KOPT-K1 (cell line): ENCODE data around the gene CFAP20DC.
"Not testable (repeated sequence)": the region's sequence is repeated elsewhere in the genome, so short reads cannot be mapped to it uniquely, and the experiment has no call there.

Source experiments
- H3K27ac ChIP-seq: fragments of 200-600 bp; sonication (generic); 2 replicates; pipeline ENCODE4 v1.5.1; 2016; ENCODE audit warnings: antibody characterized with exemption, mild to moderate bottlenecking, low read depth, low read length; ENCODE audit not compliant: poor library complexity, severe bottlenecking
- H3K36me3 ChIP-seq: fragments of 200-600 bp; sonication (generic); 2 replicates; pipeline ENCODE4 v1.5.1; 2017; ENCODE audit warnings: antibody characterized with exemption, mild to moderate bottlenecking, low read length, moderate library complexity; ENCODE audit not compliant: insufficient read depth
- H3K9me3 ChIP-seq: fragments of 200-600 bp; sonication (generic); 2 replicates; pipeline ENCODE4 v1.5.1; 2017; ENCODE audit warnings: antibody characterized with exemption, low read length, mild to moderate bottlenecking; ENCODE audit not compliant: insufficient read depth, poor library complexity, severe bottlenecking

Gene CFAP20DC

GRCh38 chr3:58708983-58709382 lies 340.8 kb downstream of the CFAP20DC start:
- not testable (repeated sequence) for H3K9me3 ChIP-seq, H3K27ac ChIP-seq, H3K36me3 ChIP-seq

- Histone ChIP-seq H3K9me3 (no peaks in the 10 kb centered on the region), H3K36me3 (no peaks in the 10 kb centered on the region), H3K27ac (no peak overlapping the region)
Observed at GRCh38 chr3:58708116-58708791, 341.6 kb downstream of the CFAP20DC start.

GRCh38 chr3:58707390-58707930 lies 342.4 kb downstream of the CFAP20DC start:
- H3K36me3 ChIP-seq = no peaks in the 10 kb centered on the region
- H3K27ac ChIP-seq = no peak overlapping the region
- no peaks in the 10 kb centered on the region for H3K9me3 ChIP-seq

- H3K9me3 ChIP-seq = no peaks in the 10 kb centered on the region
- H3K36me3 ChIP-seq = no peaks in the 10 kb centered on the region
- no peak overlapping the region for H3K27ac ChIP-seq
Observed at GRCh38 chr3:58706395-58707167, 343.2 kb downstream of the CFAP20DC start.

- no peaks in the 10 kb centered on the region for H3K9me3 ChIP-seq
- H3K27ac ChIP-seq = no peak overlapping the region
- H3K36me3 ChIP-seq = no peaks in the 10 kb centered on the region
Observed at GRCh38 chr3:58704745-58705144, 345.1 kb downstream of the CFAP20DC start.

- H3K36me3 ChIP-seq, H3K9me3 ChIP-seq, H3K27ac ChIP-seq: not testable (repeated sequence)
Observed at GRCh38 chr3:58704304-58704703, 345.5 kb downstream of the CFAP20DC start.

- no peaks in the 10 kb centered on the region for H3K36me3 ChIP-seq
- no peaks in the 10 kb centered on the region for H3K9me3 ChIP-seq
- no peak overlapping the region for H3K27ac ChIP-seq
Observed at GRCh38 chr3:58698246-58698645, 351.6 kb downstream of the CFAP20DC start.

GRCh38 chr3:58697561-58697960 lies 352.3 kb downstream of the CFAP20DC start:
- no peak overlapping the region for H3K27ac ChIP-seq
- peaks cover 4% of the 10 kb centered on the region for H3K9me3 ChIP-seq
- H3K36me3 ChIP-seq = no peaks in the 10 kb centered on the region

GRCh38 chr3:58696813-58697212 lies 353.0 kb downstream of the CFAP20DC start:
- not testable (repeated sequence) for H3K36me3 ChIP-seq, H3K9me3 ChIP-seq, H3K27ac ChIP-seq

GRCh38 chr3:58696093-58696492 lies 353.7 kb downstream of the CFAP20DC start:
- peaks cover 16% of the 10 kb centered on the region for H3K9me3 ChIP-seq
- no peak overlapping the region for H3K27ac ChIP-seq
- H3K36me3 ChIP-seq = no peaks in the 10 kb centered on the region

- H3K36me3 ChIP-seq, H3K27ac ChIP-seq: not testable (repeated sequence)
- H3K9me3 ChIP-seq = peaks cover 24% of the 10 kb centered on the region
Observed at GRCh38 chr3:58695284-58695683, 354.5 kb downstream of the CFAP20DC start.

GRCh38 chr3:58693940-58694850 lies 355.6 kb downstream of the CFAP20DC start:
- peaks cover 26% of the 10 kb centered on the region for H3K9me3 ChIP-seq

GRCh38 chr3:58692484-58692883 lies 357.3 kb downstream of the CFAP20DC start:
- no peak overlapping the region for H3K27ac ChIP-seq
- H3K9me3 ChIP-seq = peaks cover 26% of the 10 kb centered on the region
- H3K36me3 ChIP-seq = no peaks in the 10 kb centered on the region

More at GRCh38 chr3:58693940-58694850, 355.6 kb downstream of the CFAP20DC start:
- no peak overlapping the region for H3K27ac ChIP-seq
- H3K36me3 ChIP-seq = no peaks in the 10 kb centered on the region
